Measurements from ENCODE around the gene ZEB2.

DNA sequence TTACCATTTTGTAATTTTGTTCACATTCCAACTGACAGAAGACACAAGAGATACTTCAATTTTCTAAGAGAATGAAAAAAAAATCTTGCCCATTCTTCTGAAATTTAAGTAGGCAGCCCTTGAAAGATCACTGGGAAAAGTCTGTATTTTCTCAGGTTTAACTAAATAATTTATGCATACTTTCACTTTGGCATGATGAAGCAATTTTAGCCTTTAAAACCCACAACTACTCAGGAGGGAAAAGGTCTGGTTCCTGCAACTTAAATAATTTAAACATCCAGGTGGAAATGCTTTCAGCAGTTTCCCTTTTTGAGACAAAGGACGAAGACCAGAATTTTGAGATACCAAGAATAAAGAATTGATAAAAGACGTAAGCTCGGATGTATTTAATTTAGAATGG, 61.4 kb downstream of the ZEB2 start:
- TF ChIP-seq, protein P1, sequence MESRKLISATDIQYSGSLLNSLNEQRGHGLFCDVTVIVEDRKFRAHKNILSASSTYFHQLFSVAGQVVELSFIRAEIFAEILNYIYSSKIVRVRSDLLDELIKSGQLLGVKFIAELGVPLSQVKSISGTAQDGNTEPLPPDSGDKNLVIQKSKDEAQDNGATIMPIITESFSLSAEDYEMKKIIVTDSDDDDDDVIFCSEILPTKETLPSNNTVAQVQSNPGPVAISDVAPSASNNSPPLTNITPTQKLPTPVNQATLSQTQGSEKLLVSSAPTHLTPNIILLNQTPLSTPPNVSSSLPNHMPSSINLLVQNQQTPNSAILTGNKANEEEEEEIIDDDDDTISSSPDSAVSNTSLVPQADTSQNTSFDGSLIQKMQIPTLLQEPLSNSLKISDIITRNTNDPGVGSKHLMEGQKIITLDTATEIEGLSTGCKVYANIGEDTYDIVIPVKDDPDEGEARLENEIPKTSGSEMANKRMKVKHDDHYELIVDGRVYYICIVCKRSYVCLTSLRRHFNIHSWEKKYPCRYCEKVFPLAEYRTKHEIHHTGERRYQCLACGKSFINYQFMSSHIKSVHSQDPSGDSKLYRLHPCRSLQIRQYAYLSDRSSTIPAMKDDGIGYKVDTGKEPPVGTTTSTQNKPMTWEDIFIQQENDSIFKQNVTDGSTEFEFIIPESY (IDR thresholded peaks at IDR 0.05), result no peak
- TF ChIP-seq, protein P2, sequence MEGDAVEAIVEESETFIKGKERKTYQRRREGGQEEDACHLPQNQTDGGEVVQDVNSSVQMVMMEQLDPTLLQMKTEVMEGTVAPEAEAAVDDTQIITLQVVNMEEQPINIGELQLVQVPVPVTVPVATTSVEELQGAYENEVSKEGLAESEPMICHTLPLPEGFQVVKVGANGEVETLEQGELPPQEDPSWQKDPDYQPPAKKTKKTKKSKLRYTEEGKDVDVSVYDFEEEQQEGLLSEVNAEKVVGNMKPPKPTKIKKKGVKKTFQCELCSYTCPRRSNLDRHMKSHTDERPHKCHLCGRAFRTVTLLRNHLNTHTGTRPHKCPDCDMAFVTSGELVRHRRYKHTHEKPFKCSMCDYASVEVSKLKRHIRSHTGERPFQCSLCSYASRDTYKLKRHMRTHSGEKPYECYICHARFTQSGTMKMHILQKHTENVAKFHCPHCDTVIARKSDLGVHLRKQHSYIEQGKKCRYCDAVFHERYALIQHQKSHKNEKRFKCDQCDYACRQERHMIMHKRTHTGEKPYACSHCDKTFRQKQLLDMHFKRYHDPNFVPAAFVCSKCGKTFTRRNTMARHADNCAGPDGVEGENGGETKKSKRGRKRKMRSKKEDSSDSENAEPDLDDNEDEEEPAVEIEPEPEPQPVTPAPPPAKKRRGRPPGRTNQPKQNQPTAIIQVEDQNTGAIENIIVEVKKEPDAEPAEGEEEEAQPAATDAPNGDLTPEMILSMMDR (IDR thresholded peaks at IDR 0.05; ENCODE audit: low read depth, low read length, missing input control), result no peak
- TF ChIP-seq RAD21 (IDR thresholded peaks at IDR 0.05), result no peak
- TF ChIP-seq, protein P3, sequence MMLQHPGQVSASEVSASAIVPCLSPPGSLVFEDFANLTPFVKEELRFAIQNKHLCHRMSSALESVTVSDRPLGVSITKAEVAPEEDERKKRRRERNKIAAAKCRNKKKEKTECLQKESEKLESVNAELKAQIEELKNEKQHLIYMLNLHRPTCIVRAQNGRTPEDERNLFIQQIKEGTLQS (IDR thresholded peaks at IDR 0.05), result no peak
- TF ChIP-seq FOXA1 (IDR thresholded peaks at IDR 0.05), result no peak
- TF ChIP-seq EGR1 (IDR thresholded peaks at IDR 0.05; ENCODE audit: low read depth in 2 of 2), result no peak
- TF ChIP-seq, protein P4, sequence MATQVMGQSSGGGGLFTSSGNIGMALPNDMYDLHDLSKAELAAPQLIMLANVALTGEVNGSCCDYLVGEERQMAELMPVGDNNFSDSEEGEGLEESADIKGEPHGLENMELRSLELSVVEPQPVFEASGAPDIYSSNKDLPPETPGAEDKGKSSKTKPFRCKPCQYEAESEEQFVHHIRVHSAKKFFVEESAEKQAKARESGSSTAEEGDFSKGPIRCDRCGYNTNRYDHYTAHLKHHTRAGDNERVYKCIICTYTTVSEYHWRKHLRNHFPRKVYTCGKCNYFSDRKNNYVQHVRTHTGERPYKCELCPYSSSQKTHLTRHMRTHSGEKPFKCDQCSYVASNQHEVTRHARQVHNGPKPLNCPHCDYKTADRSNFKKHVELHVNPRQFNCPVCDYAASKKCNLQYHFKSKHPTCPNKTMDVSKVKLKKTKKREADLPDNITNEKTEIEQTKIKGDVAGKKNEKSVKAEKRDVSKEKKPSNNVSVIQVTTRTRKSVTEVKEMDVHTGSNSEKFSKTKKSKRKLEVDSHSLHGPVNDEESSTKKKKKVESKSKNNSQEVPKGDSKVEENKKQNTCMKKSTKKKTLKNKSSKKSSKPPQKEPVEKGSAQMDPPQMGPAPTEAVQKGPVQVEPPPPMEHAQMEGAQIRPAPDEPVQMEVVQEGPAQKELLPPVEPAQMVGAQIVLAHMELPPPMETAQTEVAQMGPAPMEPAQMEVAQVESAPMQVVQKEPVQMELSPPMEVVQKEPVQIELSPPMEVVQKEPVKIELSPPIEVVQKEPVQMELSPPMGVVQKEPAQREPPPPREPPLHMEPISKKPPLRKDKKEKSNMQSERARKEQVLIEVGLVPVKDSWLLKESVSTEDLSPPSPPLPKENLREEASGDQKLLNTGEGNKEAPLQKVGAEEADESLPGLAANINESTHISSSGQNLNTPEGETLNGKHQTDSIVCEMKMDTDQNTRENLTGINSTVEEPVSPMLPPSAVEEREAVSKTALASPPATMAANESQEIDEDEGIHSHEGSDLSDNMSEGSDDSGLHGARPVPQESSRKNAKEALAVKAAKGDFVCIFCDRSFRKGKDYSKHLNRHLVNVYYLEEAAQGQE (IDR thresholded peaks at IDR 0.05), result no peak
- no peak for TF ChIP-seq TAF1 (conservative IDR thresholded peaks at IDR 0.05)
- TF ChIP-seq, protein P5, sequence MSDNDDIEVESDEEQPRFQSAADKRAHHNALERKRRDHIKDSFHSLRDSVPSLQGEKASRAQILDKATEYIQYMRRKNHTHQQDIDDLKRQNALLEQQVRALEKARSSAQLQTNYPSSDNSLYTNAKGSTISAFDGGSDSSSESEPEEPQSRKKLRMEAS (IDR thresholded peaks at IDR 0.05), result no peak
- no peak for TF ChIP-seq YY1 (IDR thresholded peaks at IDR 0.05)
- TF ChIP-seq NR2F2 (IDR thresholded peaks at IDR 0.05), result no peak
- no peak for TF ChIP-seq JUND (IDR thresholded peaks at IDR 0.05)
- no peak for TF ChIP-seq GABPA (IDR thresholded peaks at IDR 0.05 in 1 of 2, conservative IDR thresholded peaks at IDR 0.05 in 1 of 2)
